ENCODE data around the gene SASS6. TPM values are rescaled to one million over a fixed set of nuclear protein-coding genes. Genes with fewer than 3 reads are reported as not detected.

Gene SASS6
- total RNA-seq, 1 donor from 2014 or later = 3.4 TPM

DNA sequence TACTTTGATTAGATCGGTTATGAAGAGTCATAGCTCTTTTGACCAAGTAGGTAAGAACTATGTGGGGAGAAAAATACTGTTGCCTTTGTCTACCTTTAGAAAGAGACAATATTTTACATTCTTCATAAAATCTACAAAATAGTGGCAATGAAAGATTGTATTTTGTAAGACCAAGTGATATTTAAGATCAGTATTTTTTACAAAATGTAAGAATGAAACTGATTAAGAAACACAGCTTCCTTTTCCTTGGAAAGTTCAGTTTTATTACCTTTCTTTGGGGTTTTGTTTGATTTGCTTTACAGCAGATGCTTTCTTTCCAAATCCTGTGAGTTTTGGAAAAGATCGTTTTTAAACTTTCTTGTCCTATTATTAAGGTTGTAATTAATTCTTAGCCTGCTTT lies 93.1 kb downstream of the SASS6 start:
- no peak for DNase-seq (ENCODE audit: extremely low spot score in 2 of 2)
- Histone ChIP-seq H3K4me3 (peak overlapping the region in 1 of 2 donors; percentile 72), H3K9me3 (no peaks in the 10 kb centered on the region), H3K27me3 (no peaks in the 10 kb centered on the region), H3K4me1 (peaks cover 36% of the 10 kb centered on the region), H3K36me3 (no peaks in the 10 kb centered on the region), H3K27ac (peak overlapping the region; percentile 96)
- intact Hi-C loops (cut with DNase I) = no loop called here
- TF ChIP-seq POLR2AphosphoS5 (IDR thresholded peaks at IDR 0.05; ENCODE audit: insufficient read depth in 1 of 2, low read depth in 1 of 2) (no peak), POLR2A (IDR thresholded peaks at IDR 0.05) (no peak)
- TF ChIP-seq, protein P1, sequence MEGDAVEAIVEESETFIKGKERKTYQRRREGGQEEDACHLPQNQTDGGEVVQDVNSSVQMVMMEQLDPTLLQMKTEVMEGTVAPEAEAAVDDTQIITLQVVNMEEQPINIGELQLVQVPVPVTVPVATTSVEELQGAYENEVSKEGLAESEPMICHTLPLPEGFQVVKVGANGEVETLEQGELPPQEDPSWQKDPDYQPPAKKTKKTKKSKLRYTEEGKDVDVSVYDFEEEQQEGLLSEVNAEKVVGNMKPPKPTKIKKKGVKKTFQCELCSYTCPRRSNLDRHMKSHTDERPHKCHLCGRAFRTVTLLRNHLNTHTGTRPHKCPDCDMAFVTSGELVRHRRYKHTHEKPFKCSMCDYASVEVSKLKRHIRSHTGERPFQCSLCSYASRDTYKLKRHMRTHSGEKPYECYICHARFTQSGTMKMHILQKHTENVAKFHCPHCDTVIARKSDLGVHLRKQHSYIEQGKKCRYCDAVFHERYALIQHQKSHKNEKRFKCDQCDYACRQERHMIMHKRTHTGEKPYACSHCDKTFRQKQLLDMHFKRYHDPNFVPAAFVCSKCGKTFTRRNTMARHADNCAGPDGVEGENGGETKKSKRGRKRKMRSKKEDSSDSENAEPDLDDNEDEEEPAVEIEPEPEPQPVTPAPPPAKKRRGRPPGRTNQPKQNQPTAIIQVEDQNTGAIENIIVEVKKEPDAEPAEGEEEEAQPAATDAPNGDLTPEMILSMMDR (IDR thresholded peaks at IDR 0.05) = no peak

DNA sequence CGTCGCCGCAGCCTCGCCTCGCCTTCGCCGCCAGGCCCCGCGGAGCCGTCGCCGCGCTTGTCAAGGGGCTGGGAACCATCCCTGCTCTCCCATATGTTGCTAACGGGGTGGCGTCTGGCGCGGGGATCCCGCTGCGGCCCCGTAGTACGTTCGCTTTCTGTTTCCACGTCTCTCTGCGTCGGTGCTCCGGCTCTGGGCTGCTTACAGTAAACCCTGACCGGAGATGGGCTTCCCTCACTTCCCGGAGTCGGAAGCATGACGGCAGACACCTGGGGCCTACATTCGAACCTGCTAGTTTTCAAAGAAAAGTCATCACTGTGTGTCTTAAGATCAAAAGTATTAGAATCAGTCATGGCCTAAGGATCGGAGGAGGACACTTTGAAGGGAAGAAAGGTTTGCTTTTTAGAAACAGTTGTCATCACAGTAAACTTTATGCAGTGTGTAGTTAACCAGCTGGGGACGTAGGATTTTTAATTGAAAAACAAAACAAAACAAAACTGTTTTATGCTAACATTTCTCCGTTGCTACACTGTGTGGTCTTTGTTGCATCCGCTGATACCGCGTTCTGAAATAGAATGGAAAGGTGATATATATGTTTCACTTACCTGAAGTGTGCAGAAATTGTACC lies 94.0 kb downstream of the SASS6 start:
- H3K4me3 ChIP-seq = peak overlapping the region; percentile 72 to 97
- no peaks in the 10 kb centered on the region for H3K27me3 ChIP-seq
- H3K36me3 ChIP-seq = no peaks in the 10 kb centered on the region
- peak overlapping the region; percentile 96 for H3K27ac ChIP-seq
- H3K9me3 ChIP-seq = no peaks in the 10 kb centered on the region
- intact Hi-C loops (cut with DNase I) = no loop called here
- TF ChIP-seq POLR2A (IDR thresholded peaks at IDR 0.05) (no peak), POLR2AphosphoS5 (IDR thresholded peaks at IDR 0.05; ENCODE audit: insufficient read depth in 1 of 2, low read depth in 1 of 2) (no peak)
- TF ChIP-seq, protein P1 (IDR thresholded peaks at IDR 0.05) = no peak
- H3K4me1 ChIP-seq = peaks cover 36% of the 10 kb centered on the region
- DNase-seq (ENCODE audit: extremely low spot score in 2 of 2) = no peak

DNA sequence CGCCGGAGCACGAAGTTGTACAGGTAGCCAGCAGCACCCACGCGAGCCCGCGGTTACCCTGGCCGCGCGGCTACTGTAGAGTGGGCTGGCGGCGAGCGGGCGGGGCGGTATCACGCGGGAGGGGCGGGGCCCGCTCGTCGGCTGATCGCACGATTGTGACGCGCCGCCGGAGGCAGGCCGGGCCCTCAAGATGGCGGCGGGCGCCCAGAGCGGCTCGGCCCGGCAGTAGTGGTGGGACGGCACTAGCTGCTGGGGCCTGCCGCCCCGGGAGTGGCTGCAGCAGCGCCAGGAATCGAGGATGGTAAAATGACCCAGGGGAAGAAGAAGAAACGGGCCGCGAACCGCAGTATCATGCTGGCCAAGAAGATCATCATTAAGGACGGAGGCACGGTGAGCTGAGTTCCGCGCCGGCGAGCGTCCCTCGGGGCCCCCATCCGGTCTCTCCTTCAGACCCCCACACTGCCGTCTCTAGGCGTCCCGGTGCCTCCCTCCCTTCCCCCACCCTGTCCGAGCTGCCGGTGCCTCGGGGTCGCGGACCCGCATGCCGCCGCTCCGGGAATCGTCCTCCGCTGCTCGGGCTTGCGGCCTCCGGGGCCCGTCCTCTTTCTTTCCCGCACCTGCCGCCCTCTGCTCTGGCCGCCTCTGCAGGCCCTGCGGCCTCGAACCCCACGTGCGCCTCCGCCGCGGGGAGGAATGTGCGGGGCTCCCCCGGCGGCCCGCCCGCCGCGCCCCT lies 94.6 kb downstream of the SASS6 start:
- no peaks in the 10 kb centered on the region for H3K36me3 ChIP-seq
- H3K4me1 ChIP-seq = peaks cover 36% of the 10 kb centered on the region
- no peaks in the 10 kb centered on the region for H3K9me3 ChIP-seq
- H3K4me3 ChIP-seq = peak overlapping the region; percentile 72 to 97
- TF ChIP-seq POLR2A (IDR thresholded peaks at IDR 0.05) (peak; percentile 35 to 92), POLR2AphosphoS5 (IDR thresholded peaks at IDR 0.05; ENCODE audit: insufficient read depth in 1 of 2, low read depth in 1 of 2) (peak; percentile 35 to 93)
- TF ChIP-seq, protein P1 (IDR thresholded peaks at IDR 0.05) = no peak
- intact Hi-C loops (cut with DNase I) = no loop called here
- H3K27ac ChIP-seq = peak overlapping the region; percentile 96
- H3K27me3 ChIP-seq = no peaks in the 10 kb centered on the region
- peak in 1 of 2 donors; percentile 92 for DNase-seq (ENCODE audit: extremely low spot score in 2 of 2)

DNA sequence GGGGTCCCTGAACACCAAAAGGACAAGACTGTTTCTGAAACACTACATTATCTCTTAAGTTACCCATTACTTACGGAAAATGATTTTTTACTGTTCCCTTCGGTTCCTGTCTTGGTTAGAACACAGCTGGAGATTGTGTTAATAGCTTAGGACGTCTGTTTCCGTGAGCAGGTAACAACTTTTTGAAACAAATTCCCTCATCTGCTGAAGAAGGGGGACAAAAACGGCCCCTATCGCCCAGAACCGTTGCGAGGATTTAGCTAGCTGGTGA lies 95.1 kb downstream of the SASS6 start:
- Histone ChIP-seq H3K27ac (peak overlapping the region; percentile 96), H3K36me3 (no peaks in the 10 kb centered on the region), H3K4me3 (peak overlapping the region; percentile 72 to 97), H3K9me3 (no peaks in the 10 kb centered on the region), H3K4me1 (peaks cover 33% of the 10 kb centered on the region), H3K27me3 (no peaks in the 10 kb centered on the region)
- intact Hi-C loops (cut with DNase I) = no loop called here
- no peak for DNase-seq (ENCODE audit: extremely low spot score in 2 of 2)
- TF ChIP-seq POLR2AphosphoS5 (IDR thresholded peaks at IDR 0.05; ENCODE audit: insufficient read depth in 1 of 2, low read depth in 1 of 2) = no peak
- TF ChIP-seq, protein P1 (IDR thresholded peaks at IDR 0.05) = no peak
- no peak for TF ChIP-seq POLR2A (IDR thresholded peaks at IDR 0.05)
